Duodenal mucosa (tissue), 2 donors: ENCODE results near the gene WDFY4.

Source experiments
- H3K27ac ChIP-seq: one replicate; pipeline ENCODE4 v1.7.0; 2013; ENCODE audit warnings: low read depth, low read length
- H3K27me3 ChIP-seq, 2 donors: one replicate each; pipeline ENCODE4 v1.7.0; 2013; ENCODE audit warnings: low read length in 2 of 2, control low read depth in 1 of 2; ENCODE audit not compliant: insufficient read depth in 2 of 2, control insufficient read depth in 1 of 2
- H3K36me3 ChIP-seq, 2 donors: one replicate each; pipeline ENCODE4 v1.7.0; 2013; ENCODE audit warnings: low read length in 2 of 2, control low read depth in 1 of 2; ENCODE audit not compliant: insufficient read depth in 2 of 2, control insufficient read depth in 1 of 2
- H3K4me1 ChIP-seq, 2 donors: one replicate each; pipeline ENCODE4 v1.7.0; 2013; ENCODE audit warnings: low read length in 2 of 2, control low read depth in 1 of 2; ENCODE audit not compliant: insufficient read depth in 2 of 2, control insufficient read depth in 1 of 2
- H3K4me3 ChIP-seq, 2 donors: one replicate each; pipeline ENCODE4 v1.7.0; 2013; ENCODE audit warnings: low read length in 2 of 2, low read depth in 1 of 2
- H3K9ac ChIP-seq, 2 donors: one replicate each; pipeline ENCODE4 v1.7.0; 2013; ENCODE audit warnings: low read length in 2 of 2, low read depth in 1 of 2
- H3K9me3 ChIP-seq, 2 donors: one replicate each; pipeline ENCODE4 v1.7.0; 2013; ENCODE audit warnings: low read length in 2 of 2, control low read depth in 1 of 2; ENCODE audit not compliant: control insufficient read depth in 1 of 2

The WDFY4 gene

DNA sequence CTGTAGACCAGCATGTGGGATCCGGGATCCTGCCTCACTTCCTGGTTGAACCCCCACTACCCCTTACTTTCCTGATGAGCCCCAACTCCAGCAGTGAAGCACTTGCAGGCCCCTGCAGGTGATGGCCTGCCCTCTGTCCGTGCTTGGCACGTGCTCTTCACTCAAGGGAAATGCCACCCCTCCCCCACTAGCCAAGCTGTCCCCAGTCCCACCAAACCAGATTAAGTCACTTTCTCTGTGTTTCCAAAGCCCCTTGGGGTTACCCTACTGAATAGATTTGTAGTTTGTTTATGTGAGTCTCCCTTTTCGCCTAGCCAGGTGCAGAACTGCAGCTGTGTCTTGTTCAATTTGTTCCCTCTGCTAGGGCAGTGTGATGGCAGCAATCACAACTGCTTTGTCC lies 121.7 kb downstream of the WDFY4 start:
- Histone ChIP-seq H3K27me3 (no peaks in the 10 kb centered on the region), H3K36me3 (no peaks in the 10 kb centered on the region), H3K4me3 (no peak overlapping the region), H3K4me1 (peaks cover 0 to under 1% of the 10 kb centered on the region in 2 donors), H3K27ac (no peak overlapping the region), H3K9ac (no peak overlapping the region), H3K9me3 (no peaks in the 10 kb centered on the region)

DNA sequence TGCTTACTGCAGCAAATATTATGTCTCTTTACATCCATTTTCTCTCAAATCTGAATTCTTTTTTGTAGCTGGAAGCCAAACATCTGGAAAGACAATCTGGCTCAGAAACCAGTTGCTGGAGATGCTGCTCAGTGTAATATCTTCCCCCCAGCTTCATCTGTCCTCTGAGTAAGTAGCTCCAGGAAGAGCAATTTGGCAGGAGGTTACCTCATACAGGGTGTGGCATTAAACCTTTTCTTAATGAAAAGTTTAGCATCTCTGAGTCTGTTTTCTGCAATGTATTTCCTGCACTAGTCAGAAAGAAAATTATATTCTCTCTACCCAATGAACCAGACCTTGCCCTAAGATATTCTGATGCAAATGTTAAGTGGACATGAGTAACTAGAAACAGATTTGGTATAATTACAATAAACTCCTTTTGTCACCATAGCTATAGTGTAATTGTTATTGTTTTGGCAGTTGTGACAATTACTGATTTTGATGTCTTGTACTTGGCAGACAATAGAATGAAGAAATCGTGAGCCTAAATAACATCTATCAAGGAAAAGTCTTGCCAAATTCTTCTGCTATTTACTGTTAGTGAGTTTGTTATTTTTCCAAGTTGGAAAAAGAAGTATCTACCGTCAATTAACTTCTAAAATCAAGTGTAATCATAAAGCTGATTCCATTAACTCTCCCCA lies 123.3 kb downstream of the WDFY4 start:
- Histone ChIP-seq H3K27me3 (no peaks in the 10 kb centered on the region), H3K36me3 (no peaks in the 10 kb centered on the region), H3K27ac (no peak overlapping the region), H3K4me3 (no peak overlapping the region), H3K9ac (no peak overlapping the region), H3K9me3 (no peaks in the 10 kb centered on the region), H3K4me1 (no peaks in the 10 kb centered on the region)

DNA sequence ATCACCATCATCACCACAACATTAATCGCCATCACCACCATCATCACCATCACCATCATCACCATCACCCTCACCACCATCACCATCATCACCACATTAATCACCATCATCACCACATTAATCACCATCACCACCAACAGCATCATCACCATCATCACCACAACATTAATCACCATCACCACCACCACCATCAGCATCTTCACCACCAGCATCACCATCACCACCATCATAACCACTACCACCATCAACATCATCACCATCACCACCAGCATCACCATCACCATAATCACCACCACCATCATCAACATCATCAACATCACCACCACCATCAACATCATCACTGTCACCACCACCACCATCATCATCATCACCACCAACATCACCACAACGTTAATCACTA lies 124.6 kb downstream of the WDFY4 start:
- Histone ChIP-seq H3K4me3 (no peak overlapping the region), H3K27ac (no peak overlapping the region), H3K9ac (no peak overlapping the region), H3K36me3 (no peaks in the 10 kb centered on the region), H3K4me1 (no peaks in the 10 kb centered on the region), H3K27me3 (no peaks in the 10 kb centered on the region), H3K9me3 (no peaks in the 10 kb centered on the region)

DNA sequence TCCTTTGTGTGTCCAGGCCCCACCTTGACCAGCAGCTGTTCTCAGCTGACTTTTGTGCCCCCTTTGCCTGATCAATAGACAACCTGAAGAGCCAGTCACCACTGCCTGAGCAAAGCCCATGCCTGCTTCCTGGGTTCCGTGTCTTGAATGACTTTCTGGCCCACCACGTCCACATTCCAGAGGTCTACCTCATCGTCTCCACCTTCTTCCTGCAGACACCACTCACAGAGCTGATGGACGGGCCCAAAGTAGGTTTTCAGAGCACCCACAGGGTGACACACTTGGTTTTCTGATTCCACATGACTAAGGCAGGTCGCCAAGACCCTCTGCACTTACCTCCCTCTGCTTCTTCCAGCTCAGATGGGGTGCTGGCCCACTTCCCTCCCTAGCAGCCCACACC lies 126.8 kb downstream of the WDFY4 start:
- no peak overlapping the region for H3K27ac ChIP-seq
- H3K4me1 ChIP-seq, result no peaks in the 10 kb centered on the region
- no peaks in the 10 kb centered on the region for H3K36me3 ChIP-seq
- no peaks in the 10 kb centered on the region for H3K27me3 ChIP-seq
- H3K9me3 ChIP-seq, result no peaks in the 10 kb centered on the region
- no peak overlapping the region for H3K4me3 ChIP-seq
- H3K9ac ChIP-seq, result no peak overlapping the region

DNA sequence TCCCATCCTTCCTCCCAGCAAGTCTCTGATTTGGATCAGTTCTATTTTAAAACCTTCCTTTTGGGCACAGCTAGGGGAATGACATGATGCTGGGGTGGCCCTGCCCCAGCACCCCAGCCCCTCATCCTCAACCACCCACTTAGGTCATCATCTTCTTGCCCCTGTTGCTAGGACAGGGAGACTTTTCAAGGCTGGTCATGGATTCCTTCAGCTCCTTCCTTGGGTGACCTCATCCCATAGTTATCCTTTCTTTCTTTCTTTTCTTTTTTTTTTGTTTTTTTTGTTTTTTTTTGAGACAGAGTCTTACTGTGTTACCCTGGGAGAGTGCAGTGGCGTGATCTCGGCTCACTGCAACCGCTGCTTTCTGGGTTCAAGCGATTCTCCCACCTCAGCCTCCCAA lies 127.2 kb downstream of the WDFY4 start:
- no peaks in the 10 kb centered on the region for H3K4me1 ChIP-seq
- H3K27me3 ChIP-seq, result no peaks in the 10 kb centered on the region
- no peak overlapping the region for H3K4me3 ChIP-seq
- no peaks in the 10 kb centered on the region for H3K9me3 ChIP-seq
- H3K27ac ChIP-seq, result no peak overlapping the region
- H3K9ac ChIP-seq, result no peak overlapping the region
- H3K36me3 ChIP-seq, result no peaks in the 10 kb centered on the region

DNA sequence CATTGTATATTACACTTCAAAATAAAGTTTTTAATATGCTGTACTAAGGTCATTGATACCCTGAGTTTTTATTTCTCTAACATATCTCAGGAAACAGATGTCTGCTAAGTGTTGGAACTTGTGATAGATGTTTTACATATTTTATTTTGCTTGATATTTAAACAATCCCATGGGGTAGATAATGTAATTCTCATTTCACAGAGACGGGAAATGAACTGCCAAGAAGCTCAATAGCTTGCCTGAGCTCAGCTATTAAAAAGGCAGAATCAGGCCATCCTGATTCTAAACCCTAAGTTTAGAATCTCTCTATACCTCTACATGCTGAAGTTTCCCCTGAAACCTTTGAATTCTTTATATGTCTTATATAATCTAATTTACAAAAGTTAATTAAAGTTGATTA lies 128.6 kb downstream of the WDFY4 start:
- no peak overlapping the region for H3K27ac ChIP-seq

DNA sequence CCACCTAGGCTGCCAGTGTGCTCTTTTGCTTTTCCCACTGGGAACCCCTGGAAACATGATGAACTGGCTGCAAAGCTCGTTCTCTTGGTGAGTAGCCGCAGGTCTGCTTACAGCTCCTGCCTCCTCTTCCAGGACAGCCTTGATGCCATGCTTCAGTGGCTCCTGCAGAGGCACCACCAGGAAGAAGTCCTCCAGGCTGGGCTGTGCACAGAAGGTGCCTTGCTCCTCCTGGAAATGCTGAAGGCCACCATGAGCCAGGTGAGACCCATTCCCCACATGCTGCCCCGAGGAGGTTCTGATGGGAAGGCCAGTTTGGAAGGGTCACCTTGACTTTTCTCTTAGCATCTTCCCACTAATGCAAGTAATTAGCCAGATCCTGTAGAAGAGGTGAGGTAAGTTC lies 129.2 kb downstream of the WDFY4 start:
- Histone ChIP-seq H3K36me3 (no peaks in the 10 kb centered on the region), H3K27ac (no peak overlapping the region), H3K27me3 (no peaks in the 10 kb centered on the region)

More for the DNA sequence above, 128.6 kb downstream of the WDFY4 start:
- Histone ChIP-seq H3K27me3 (no peaks in the 10 kb centered on the region), H3K4me1 (no peaks in the 10 kb centered on the region), H3K9ac (no peak overlapping the region), H3K9me3 (no peaks in the 10 kb centered on the region), H3K4me3 (no peak overlapping the region), H3K36me3 (no peaks in the 10 kb centered on the region)

DNA sequence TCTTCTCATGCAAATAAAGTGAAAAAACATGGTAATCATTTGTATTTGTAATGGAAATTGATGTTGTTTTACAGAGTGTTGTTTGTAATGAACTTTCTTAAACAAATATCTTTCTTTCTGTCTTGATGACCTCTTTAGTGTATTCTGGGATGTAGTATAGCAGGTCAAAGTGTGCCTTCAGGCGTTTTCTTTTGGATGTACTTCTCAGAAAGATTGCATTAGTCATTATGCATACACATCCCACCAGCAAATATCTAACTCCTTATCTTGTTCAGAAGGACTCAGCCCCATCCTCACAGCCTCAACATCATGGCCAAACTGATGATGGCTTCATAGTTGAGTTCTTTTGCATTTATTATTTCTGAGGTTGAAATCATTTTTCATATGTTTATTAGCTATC lies 130.3 kb downstream of the WDFY4 start:
- H3K27me3 ChIP-seq, result no peaks in the 10 kb centered on the region
- no peaks in the 10 kb centered on the region for H3K4me1 ChIP-seq
- H3K27ac ChIP-seq, result no peak overlapping the region
- no peaks in the 10 kb centered on the region for H3K36me3 ChIP-seq
- H3K9ac ChIP-seq, result no peak overlapping the region
- no peaks in the 10 kb centered on the region for H3K9me3 ChIP-seq
- no peak overlapping the region for H3K4me3 ChIP-seq

More for the DNA sequence above, 129.2 kb downstream of the WDFY4 start:
- H3K9me3 ChIP-seq, result no peaks in the 10 kb centered on the region
- no peak overlapping the region for H3K9ac ChIP-seq
- H3K4me1 ChIP-seq, result no peaks in the 10 kb centered on the region
- no peak overlapping the region for H3K4me3 ChIP-seq

DNA sequence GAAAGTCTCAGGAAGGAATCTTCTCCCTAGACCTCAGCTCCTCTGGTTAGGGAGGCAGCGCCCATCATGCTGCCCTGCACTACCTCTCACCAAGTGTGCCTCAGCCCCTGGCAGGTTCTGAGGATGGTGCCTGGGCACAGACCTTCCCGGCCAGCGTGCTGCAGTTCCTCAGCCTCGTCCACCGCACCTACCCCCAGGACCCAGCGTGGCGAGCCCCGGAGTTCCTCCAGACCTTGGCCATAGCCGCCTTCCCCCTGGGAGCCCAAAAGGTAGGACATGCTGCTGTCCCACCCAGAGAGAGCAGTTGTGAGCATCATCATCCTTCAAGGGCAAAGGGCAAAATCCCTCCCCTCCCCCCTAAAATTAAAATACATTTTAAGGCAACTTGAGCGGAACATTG lies 132.5 kb downstream of the WDFY4 start:
- Histone ChIP-seq H3K27ac (no peak overlapping the region), H3K27me3 (no peaks in the 10 kb centered on the region), H3K36me3 (no peaks in the 10 kb centered on the region), H3K9me3 (no peaks in the 10 kb centered on the region), H3K4me1 (no peaks in the 10 kb centered on the region), H3K4me3 (no peak overlapping the region), H3K9ac (no peak overlapping the region)

DNA sequence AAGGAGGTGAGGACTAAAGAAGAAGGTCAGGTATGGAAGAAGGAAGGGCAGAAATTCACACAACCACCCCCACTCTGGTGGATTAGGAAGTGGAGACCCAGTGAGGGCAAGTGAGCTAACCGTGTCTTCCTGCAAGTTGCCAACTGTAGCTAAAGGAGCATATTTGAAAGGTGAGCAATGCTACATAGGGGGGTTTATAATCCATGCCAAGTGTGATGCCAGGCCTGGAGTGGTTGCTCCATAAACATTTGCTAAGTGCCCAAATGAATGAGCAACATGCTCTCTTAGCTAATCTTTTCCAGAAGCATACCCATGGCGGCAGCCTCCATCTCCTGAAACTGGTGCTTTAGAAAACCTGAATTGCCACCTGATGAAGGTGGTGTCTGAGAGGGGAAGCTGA lies 133.4 kb downstream of the WDFY4 start:
- H3K36me3 ChIP-seq, result no peaks in the 10 kb centered on the region
- no peak overlapping the region for H3K9ac ChIP-seq
- H3K27ac ChIP-seq, result no peak overlapping the region
- no peak overlapping the region for H3K4me3 ChIP-seq
- H3K4me1 ChIP-seq, result no peaks in the 10 kb centered on the region
- no peaks in the 10 kb centered on the region for H3K27me3 ChIP-seq
- no peaks in the 10 kb centered on the region for H3K9me3 ChIP-seq
